ENCODE results near the gene HSPB7. TPM values are rescaled to one million over a fixed set of nuclear protein-coding genes. Genes with fewer than 3 reads are reported as not detected.

The HSPB7 gene
- total RNA-seq, 6 experiments from 2014 or later = 15.5 to 40.6 (median 33.0) TPM

DNA sequence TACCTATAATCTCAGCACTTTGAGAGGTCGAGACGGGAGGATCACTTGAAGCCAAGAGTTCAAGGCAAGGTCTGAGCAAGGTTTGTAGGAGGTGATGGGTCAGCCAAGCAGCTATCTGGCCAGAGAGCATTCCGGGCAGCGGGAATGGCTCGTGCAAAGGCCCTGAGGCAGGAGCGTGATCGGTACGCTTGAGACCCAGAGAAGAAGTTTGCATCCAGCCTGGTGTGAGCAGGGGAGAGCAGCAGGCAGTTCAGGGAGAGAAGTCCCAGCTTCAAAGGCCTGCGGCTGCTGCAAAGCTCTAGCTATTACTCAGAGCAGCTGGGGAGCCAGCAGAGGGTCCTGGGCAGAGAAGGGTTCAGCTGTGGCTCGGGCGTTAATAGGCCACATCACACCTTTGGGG is 18.9 kb downstream of the HSPB7 start:
- H3K27me3 Mint-ChIP-seq (ENCODE audit: insufficient read depth) = peaks cover 11% of the 10 kb centered on the region
- DNase-seq = no peak
- no peaks in the 10 kb centered on the region for H3K36me3 Mint-ChIP-seq (ENCODE audit: low read depth)
- H3K4me3 Mint-ChIP-seq = no peak overlapping the region
- TF ChIP-seq, protein P1, sequence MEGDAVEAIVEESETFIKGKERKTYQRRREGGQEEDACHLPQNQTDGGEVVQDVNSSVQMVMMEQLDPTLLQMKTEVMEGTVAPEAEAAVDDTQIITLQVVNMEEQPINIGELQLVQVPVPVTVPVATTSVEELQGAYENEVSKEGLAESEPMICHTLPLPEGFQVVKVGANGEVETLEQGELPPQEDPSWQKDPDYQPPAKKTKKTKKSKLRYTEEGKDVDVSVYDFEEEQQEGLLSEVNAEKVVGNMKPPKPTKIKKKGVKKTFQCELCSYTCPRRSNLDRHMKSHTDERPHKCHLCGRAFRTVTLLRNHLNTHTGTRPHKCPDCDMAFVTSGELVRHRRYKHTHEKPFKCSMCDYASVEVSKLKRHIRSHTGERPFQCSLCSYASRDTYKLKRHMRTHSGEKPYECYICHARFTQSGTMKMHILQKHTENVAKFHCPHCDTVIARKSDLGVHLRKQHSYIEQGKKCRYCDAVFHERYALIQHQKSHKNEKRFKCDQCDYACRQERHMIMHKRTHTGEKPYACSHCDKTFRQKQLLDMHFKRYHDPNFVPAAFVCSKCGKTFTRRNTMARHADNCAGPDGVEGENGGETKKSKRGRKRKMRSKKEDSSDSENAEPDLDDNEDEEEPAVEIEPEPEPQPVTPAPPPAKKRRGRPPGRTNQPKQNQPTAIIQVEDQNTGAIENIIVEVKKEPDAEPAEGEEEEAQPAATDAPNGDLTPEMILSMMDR (IDR thresholded peaks at IDR 0.05) = no peak
- H3K9me3 Mint-ChIP-seq = no peaks in the 10 kb centered on the region
- H3K27ac Mint-ChIP-seq = no peak overlapping the region
- no peaks in the 10 kb centered on the region for H3K4me1 Mint-ChIP-seq (ENCODE audit: low read depth)

DNA sequence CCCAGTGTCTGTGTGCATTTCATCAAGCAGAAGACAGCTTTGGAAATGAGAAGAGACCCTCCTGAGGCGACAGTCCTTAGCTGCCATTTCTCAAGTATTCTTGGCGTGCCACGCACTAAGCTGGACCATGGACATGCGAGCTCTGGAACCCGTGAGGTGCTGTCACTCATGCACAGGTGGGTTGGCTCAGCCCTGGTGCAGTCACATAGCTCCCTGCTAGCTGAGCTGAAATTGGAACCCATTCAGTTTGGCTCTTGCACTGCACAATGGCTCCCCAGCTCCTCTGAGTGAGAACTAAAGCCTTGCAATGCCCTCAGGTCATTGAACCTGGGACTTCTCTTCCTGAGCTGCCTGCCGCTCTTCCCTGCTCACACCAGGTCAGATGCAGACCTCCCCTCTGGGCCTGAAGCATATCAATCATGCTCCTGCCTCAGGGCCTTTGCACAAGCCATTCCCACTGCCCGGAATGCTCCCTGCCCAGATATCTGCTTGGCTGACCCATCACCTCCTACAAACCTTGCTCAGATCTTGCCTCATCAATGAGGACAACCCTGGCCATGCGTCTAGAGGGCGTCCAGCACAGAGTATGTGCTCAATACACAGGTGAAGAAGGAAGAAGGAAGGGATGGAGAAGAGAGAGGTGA is 20.1 kb downstream of the HSPB7 start:
- TF ChIP-seq, protein P1 (IDR thresholded peaks at IDR 0.05) = no peak
- Mint-ChIP-seq H3K36me3 (ENCODE audit: low read depth) (no peaks in the 10 kb centered on the region), H3K4me1 (ENCODE audit: low read depth) (no peaks in the 10 kb centered on the region), H3K9me3 (no peaks in the 10 kb centered on the region), H3K27ac (no peak overlapping the region), H3K4me3 (no peak overlapping the region), H3K27me3 (ENCODE audit: insufficient read depth) (peaks cover 11% of the 10 kb centered on the region)
- DNase-seq = no peak

DNA sequence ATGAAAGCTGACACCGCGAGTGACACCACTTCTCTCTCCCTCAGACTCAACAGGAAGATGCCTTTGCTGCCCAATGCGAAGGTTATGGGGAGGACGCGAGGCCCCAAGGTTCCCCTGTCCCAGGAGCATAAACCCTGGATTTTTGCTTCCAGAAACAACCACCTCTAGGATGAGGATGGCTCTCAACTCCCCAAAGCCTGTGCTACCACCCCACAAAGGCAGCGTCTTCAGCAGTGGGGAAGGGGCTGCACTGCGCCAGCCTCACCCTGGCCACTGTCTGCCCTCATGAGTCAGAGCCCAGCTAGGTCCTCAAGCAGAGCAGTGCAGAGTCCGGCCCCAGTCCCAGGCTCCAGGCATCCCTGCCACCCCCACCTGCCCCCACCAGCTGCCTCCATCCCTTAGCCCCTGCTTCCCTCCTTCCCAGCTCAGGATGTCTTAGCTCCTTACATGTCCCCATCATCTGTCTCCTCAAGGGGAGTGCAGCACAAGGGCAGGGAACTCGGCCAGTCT is 20.7 kb downstream of the HSPB7 start:
- Mint-ChIP-seq H3K36me3 (ENCODE audit: low read depth) (no peaks in the 10 kb centered on the region), H3K27ac (no peak overlapping the region), H3K9me3 (no peaks in the 10 kb centered on the region), H3K4me1 (ENCODE audit: low read depth) (no peaks in the 10 kb centered on the region), H3K27me3 (ENCODE audit: insufficient read depth) (peaks cover 11% of the 10 kb centered on the region), H3K4me3 (no peak overlapping the region)
- DNase-seq = no peak
- TF ChIP-seq, protein P1 (IDR thresholded peaks at IDR 0.05) = no peak

DNA sequence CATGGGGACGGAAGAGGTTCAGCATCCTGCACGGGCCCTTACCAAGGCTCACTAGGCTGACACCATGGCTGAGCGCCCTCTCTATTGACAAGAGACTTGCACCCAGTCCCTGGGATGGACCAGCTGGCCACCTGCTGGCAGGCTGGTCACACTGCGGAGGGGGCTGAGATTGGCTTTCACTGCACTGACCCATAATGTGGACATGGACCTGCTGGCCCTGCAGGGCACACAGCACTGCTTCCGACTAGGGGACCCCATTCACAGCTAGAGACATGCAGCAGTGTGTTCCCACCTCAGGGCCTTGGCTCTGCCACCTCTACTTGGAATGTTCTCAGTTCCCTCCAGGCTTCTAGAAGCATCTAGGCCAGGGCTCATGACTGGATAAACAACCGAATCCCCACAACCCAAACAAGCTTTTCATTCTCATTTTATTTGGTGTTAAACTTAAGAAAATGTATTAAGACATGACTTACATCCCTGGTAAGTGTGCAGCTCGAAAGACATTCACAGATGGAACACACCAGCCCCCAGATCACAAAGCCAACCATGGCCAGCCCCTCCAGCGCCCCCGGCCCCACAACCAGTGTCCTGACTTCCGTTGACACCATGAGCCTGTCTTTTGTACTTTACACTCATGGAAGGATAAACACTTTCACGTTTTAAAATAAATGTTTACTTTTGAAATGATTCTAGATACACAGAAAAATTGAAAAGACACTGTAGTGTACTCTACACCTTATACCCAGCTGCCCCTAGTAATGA is 23.1 kb downstream of the HSPB7 start:
- Mint-ChIP-seq H3K9me3 (no peaks in the 10 kb centered on the region), H3K4me1 (ENCODE audit: low read depth) (no peaks in the 10 kb centered on the region), H3K27ac (no peak overlapping the region), H3K4me3 (no peak overlapping the region), H3K36me3 (ENCODE audit: low read depth) (no peaks in the 10 kb centered on the region), H3K27me3 (ENCODE audit: insufficient read depth) (peaks cover 11% of the 10 kb centered on the region; the same call in 1 of the 2 replicates)
- TF ChIP-seq, protein P1 (IDR thresholded peaks at IDR 0.05) = peak; percentile 91
- DNase-seq = peak; percentile 50

DNA sequence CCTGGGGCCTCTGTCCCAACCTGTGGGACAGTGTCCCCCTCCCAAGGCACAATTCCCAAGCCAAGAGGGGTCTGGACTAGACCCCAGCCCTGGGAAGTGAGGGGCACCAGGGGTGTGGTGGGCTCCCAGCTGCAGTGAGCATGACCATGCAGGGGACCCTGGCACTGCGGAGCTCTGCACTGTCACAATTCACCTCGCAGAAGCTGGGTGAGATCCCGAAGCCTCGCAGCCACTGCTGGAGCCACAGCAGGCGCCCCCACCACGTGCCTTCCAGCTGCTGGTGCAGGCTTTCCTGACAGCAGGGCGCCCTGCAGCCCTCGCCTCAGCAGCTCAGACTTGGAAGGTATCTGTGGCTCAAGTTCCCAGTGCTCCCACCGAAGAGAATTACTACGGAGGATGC is 23.8 kb downstream of the HSPB7 start:
- Mint-ChIP-seq H3K27ac (no peak overlapping the region), H3K36me3 (ENCODE audit: low read depth) (no peaks in the 10 kb centered on the region), H3K4me3 (no peak overlapping the region)

More for the DNA sequence above, 23.8 kb downstream of the HSPB7 start:
- no peak for DNase-seq
- TF ChIP-seq, protein P1 (IDR thresholded peaks at IDR 0.05) = no peak
- no peaks in the 10 kb centered on the region for H3K9me3 Mint-ChIP-seq
- H3K27me3 Mint-ChIP-seq (ENCODE audit: insufficient read depth) = peaks cover 11% of the 10 kb centered on the region; the same call in 1 of the 2 replicates
- no peaks in the 10 kb centered on the region for H3K4me1 Mint-ChIP-seq (ENCODE audit: low read depth)

All from HFFc6 (cell line).